Colonic mucosa (tissue), 4 donors: Measurements from ENCODE around the gene SLC7A4. TPM values are rescaled to one million over a fixed set of nuclear protein-coding genes. Genes with fewer than 3 reads are reported as not detected.

Experiments used
- DNase-seq: peaks from one replicate; pipeline ENCODE4 v3.0.0-alpha.2; 2020
- H3K27ac ChIP-seq: fragments of 200-600 bp; one replicate; pipeline ENCODE4 v1.8.0; 2021
- H3K27me3 ChIP-seq: fragments of 200-600 bp; one replicate; pipeline ENCODE4 v1.8.0; 2021
- H3K36me3 ChIP-seq: fragments of 200-600 bp; one replicate; pipeline ENCODE4 v1.8.0; 2021
- H3K4me1 ChIP-seq: fragments of 200-600 bp; one replicate; pipeline ENCODE4 v1.8.0; 2021; ENCODE audit warnings: mild to moderate bottlenecking
- H3K4me3 ChIP-seq: fragments of 200-600 bp; one replicate; pipeline ENCODE4 v1.8.0; 2021
- H3K9ac ChIP-seq, 2 donors: one replicate each; pipeline ENCODE4 v1.7.0; 2013; ENCODE audit warnings: control low read depth in 2 of 2, low read depth in 2 of 2, low read length in 2 of 2
- H3K9me3 ChIP-seq: fragments of 200-600 bp; one replicate; pipeline ENCODE4 v1.8.0; 2021
- CTCF ChIP-seq: fragments of 200-600 bp; IDR thresholded peaks from one replicate; pipeline ENCODE4 v1.8.0; 2022; ENCODE audit warnings: antibody characterized with exemption, mild to moderate bottlenecking
- intact Hi-C: fragments of 100-400 bp; cut with DNase I; formaldehyde crosslinking; loops from one replicate; pipeline ENCODE4 v1.14.1; 2022
- total RNA-seq, 2 donors: library from RNA; stranded (reverse); fragmentation: NEBNext Ultra II Directional in 1 of 2; extraction: Animal tissue kit (Norgen Biotek cat#: 25700) in 1 of 2; gene quantifications; one replicate each; pipeline ENCODE4 v1.2.1, GENCODE V29; 2021
- donor health status: healthy.
- donor health status: DM: no; HTN: no; CAD: no.
- donor health status: DM: no; HTN: no; CAD: no.

SLC7A4 gene
- total RNA-seq, 2 donors from 2014 or later = 3.3 to 3.9 TPM

- Histone ChIP-seq H3K27me3 (no peaks in the 10 kb centered on the region), H3K4me3 (no peak overlapping the region), H3K9me3 (no peaks in the 10 kb centered on the region), H3K27ac (no peak overlapping the region), H3K36me3 (no peaks in the 10 kb centered on the region), H3K4me1 (no peaks in the 10 kb centered on the region), H3K9ac (no peak overlapping the region)
- DNase-seq = no peak
- intact Hi-C loops = no loop called here
- no peak for TF ChIP-seq CTCF
Measured at GRCh38 chr22:20988573-20989322, 43.6 kb downstream of the SLC7A4 start.

- Histone ChIP-seq H3K27ac (no peak overlapping the region), H3K4me1 (peaks cover 4% of the 10 kb centered on the region), H3K9me3 (no peaks in the 10 kb centered on the region), H3K36me3 (no peaks in the 10 kb centered on the region), H3K4me3 (no peak overlapping the region), H3K27me3 (no peaks in the 10 kb centered on the region), H3K9ac (no peak overlapping the region)
- intact Hi-C loops = no loop called here
- TF ChIP-seq CTCF = no peak
- DNase-seq = no peak
Measured at GRCh38 chr22:20987375-20987774, 45.0 kb downstream of the SLC7A4 start.

GRCh38 chr22:20986365-20986764 is 46.0 kb downstream of the SLC7A4 start:
- H3K27me3 ChIP-seq = no peaks in the 10 kb centered on the region
- no peak overlapping the region for H3K9ac ChIP-seq
- TF ChIP-seq CTCF = no peak
- intact Hi-C loops = no loop called here
- H3K27ac ChIP-seq = no peak overlapping the region
- DNase-seq = no peak
- no peak overlapping the region for H3K4me3 ChIP-seq
- H3K9me3 ChIP-seq = no peaks in the 10 kb centered on the region
- H3K4me1 ChIP-seq = peaks cover 6% of the 10 kb centered on the region
- no peaks in the 10 kb centered on the region for H3K36me3 ChIP-seq

DNA sequence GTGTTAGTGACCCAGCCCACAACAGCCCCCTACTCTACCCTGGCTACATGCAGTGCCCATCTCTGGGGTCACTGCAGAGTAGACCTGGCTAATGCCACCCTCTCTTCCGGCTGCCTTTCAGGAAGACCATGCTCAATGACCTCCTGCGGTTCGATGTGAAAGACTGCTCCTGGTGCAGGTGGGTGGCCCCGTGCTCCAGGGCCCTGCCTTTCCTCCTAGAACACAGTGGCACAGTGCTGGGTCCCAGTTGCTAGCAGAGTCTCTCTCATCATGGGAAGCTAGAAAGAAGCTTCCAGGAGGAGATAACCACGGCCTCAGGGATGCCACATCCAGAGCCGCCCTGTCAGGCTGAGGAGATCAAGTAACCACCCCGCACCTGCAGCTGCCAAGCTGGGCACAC is 46.6 kb downstream of the SLC7A4 start:
- Histone ChIP-seq H3K27me3 (no peaks in the 10 kb centered on the region), H3K9ac (no peak overlapping the region), H3K36me3 (no peaks in the 10 kb centered on the region), H3K9me3 (no peaks in the 10 kb centered on the region), H3K27ac (no peak overlapping the region), H3K4me1 (peaks cover 12% of the 10 kb centered on the region), H3K4me3 (no peak overlapping the region)
- intact Hi-C loops = no loop called here
- TF ChIP-seq CTCF = no peak
- no peak for DNase-seq

- Histone ChIP-seq H3K27ac (no peak overlapping the region), H3K27me3 (no peaks in the 10 kb centered on the region), H3K4me3 (peak overlapping the region; percentile 69), H3K9ac (peak overlapping the region; percentile 90 to 94), H3K9me3 (no peaks in the 10 kb centered on the region), H3K4me1 (peaks cover 12% of the 10 kb centered on the region), H3K36me3 (no peaks in the 10 kb centered on the region)
- no peak for DNase-seq
- intact Hi-C loops = no loop called here
- TF ChIP-seq CTCF = no peak
Measured at GRCh38 chr22:20983081-20983771, 49.1 kb downstream of the SLC7A4 start.
